Endothelial cell of umbilical vein (primary cell): ENCODE data around the gene GDI2. TPM values are rescaled to one million over a fixed set of nuclear protein-coding genes. Genes with fewer than 3 reads are reported as not detected.

Experiments used
- BruUV-seq: library from RNA; stranded (reverse); fragments of 400-500 nt; replicated peaks from 2 replicates; lab custom pipeline; 2021; lab: Mats Ljungman, UMichigan
- CTCF ChIA-PET: fragments of 300-600, 350-600 bp; sonication (Branson Sonifier 250); formaldehyde crosslinking; loops from one replicate; lab custom pipeline; 2021; ENCODE audit warnings: antibody characterized with exemption, inconsistent platforms; lab: Charles Lee
- POLR2A ChIA-PET: fragments of 300-600, 350-600 bp; sonication (Branson Sonifier 250); formaldehyde crosslinking; loops from one replicate; lab custom pipeline; 2021; ENCODE audit warnings: antibody characterized with exemption, inconsistent platforms; lab: Charles Lee
- DNase-seq: peaks from one replicate; pipeline ENCODE4 v3.0.0-alpha.2; 2011; ENCODE audit warnings: low read depth, low spot score
- FAIRE-seq: peaks from 2 replicates; lab custom pipeline; 2011; peaks lifted over from hg19 to GRCh38; lab: Jason Lieb, UNC
- H2AFZ ChIP-seq: 2 replicates; pipeline ENCODE4 v1.6.0; 2012; ENCODE audit warnings: low read depth, low read length, control low read depth, inconsistent platforms
- H3K27ac ChIP-seq: 2 replicates; pipeline ENCODE4 v1.5.1; 2011; ENCODE audit warnings: low read depth, mild to moderate bottlenecking, control low read depth, low read length, moderate library complexity; ENCODE audit not compliant: insufficient read depth
- H3K27me3 ChIP-seq, 2 experiments: 2 replicates each; pipeline versions ENCODE4 v1.6.0 to v1.6.1; 2011; ENCODE audit warnings: low read length in 2 of 2, mixed read lengths in 1 of 2; ENCODE audit not compliant: control insufficient read depth in 2 of 2, insufficient read depth in 2 of 2
- H3K36me3 ChIP-seq, 2 experiments: 2 replicates in 1 of 2; 3 replicates in 1 of 2; pipeline ENCODE4 v1.5.1; 2011; ENCODE audit warnings: low read length in 2 of 2, mild to moderate bottlenecking in 1 of 2, moderate library complexity in 1 of 2; ENCODE audit not compliant: control insufficient read depth in 2 of 2, insufficient read depth in 2 of 2; ENCODE audit errors: extremely low read depth in 1 of 2
- H3K4me1 ChIP-seq: 3 replicates; pipeline ENCODE4 v1.5.1; 2011; ENCODE audit warnings: mild to moderate bottlenecking, low read length; ENCODE audit not compliant: control insufficient read depth, insufficient read depth; ENCODE audit errors: extremely low read depth
- H3K4me2 ChIP-seq: 2 replicates; pipeline ENCODE4 v1.6.1; 2011; ENCODE audit warnings: low read length, control low read depth, mixed read lengths; ENCODE audit not compliant: insufficient read depth
- H3K4me3 ChIP-seq, 3 experiments: fragments of 200-600 bp in 1 of 3; sonication (generic), shearing (Covaris generic) in 1 of 3; replicated peaks in 1 of 3; 2 replicates each; pipeline ENCODE4 v1.5.1; 2011 to 2016; ENCODE audit warnings: control low read depth in 3 of 3, low read length in 3 of 3, mild to moderate bottlenecking in 2 of 3, inconsistent platforms in 1 of 3, low read depth in 1 of 3, moderate library complexity in 1 of 3; ENCODE audit not compliant: insufficient read depth in 1 of 3
- H3K79me2 ChIP-seq: 2 replicates; pipeline ENCODE4 v1.6.0; 2012; ENCODE audit warnings: low read length, inconsistent platforms; ENCODE audit not compliant: control insufficient read depth, insufficient read depth
- H3K9ac ChIP-seq: replicated peaks from 2 replicates; pipeline ENCODE3; 2011; ENCODE audit warnings: low read length, control low read depth; ENCODE audit not compliant: insufficient read depth; ENCODE audit errors: extremely low read depth
- H3K9me1 ChIP-seq: replicated peaks from 3 replicates; pipeline ENCODE4 v1.6.0; 2011; ENCODE audit warnings: mild to moderate bottlenecking, low read length; ENCODE audit not compliant: control insufficient read depth, insufficient read depth; ENCODE audit errors: extremely low read depth
- H3K9me3 ChIP-seq: replicated peaks from 2 replicates; pipeline ENCODE4 v1.5.1; 2012; ENCODE audit warnings: low read length, inconsistent platforms; ENCODE audit not compliant: control insufficient read depth, insufficient read depth
- H4K20me1 ChIP-seq: replicated peaks from 2 replicates; pipeline ENCODE3; 2011; ENCODE audit warnings: mild to moderate bottlenecking, low read length; ENCODE audit not compliant: control insufficient read depth, insufficient read depth; ENCODE audit errors: extremely low read depth
- EZH2 ChIP-seq: IDR thresholded peaks from 2 replicates; pipeline ENCODE4 v1.6.1; 2012; ENCODE audit warnings: borderline replicate concordance, low read depth, mild to moderate bottlenecking, moderate library complexity, low read length, inconsistent platforms; ENCODE audit not compliant: severe bottlenecking
- FOS ChIP-seq: IDR thresholded peaks from 2 replicates; pipeline ENCODE4 v1.6.1; 2011; ENCODE audit warnings: mild to moderate bottlenecking, low read length, moderate library complexity, borderline replicate concordance; ENCODE audit not compliant: insufficient read depth
- GATA2 ChIP-seq: IDR thresholded peaks from 2 replicates; pipeline ENCODE4 v1.7.0; 2011; ENCODE audit warnings: low read depth, mild to moderate bottlenecking, moderate library complexity, mixed read lengths, low read length; ENCODE audit not compliant: insufficient read length, insufficient read depth
- JUN ChIP-seq: IDR thresholded peaks from 2 replicates; pipeline ENCODE4 v1.6.1; 2011; ENCODE audit warnings: borderline replicate concordance, low read depth; ENCODE audit not compliant: insufficient read length, insufficient read depth
- MYC ChIP-seq: IDR thresholded peaks from one replicate; pipeline ENCODE4 v1.6.1; 2011; ENCODE audit warnings: mild to moderate bottlenecking, low read depth, low read length
- POLR2A ChIP-seq: IDR thresholded peaks from 2 replicates; pipeline ENCODE4 v1.6.1; 2012; ENCODE audit warnings: low read depth, mild to moderate bottlenecking, control low read depth, low read length
- POLR2AphosphoS5 ChIP-seq: IDR thresholded peaks from 2 replicates; pipeline ENCODE4 v1.6.1; 2012; ENCODE audit warnings: low read depth, mild to moderate bottlenecking, control low read depth, low read length, moderate library complexity; ENCODE audit not compliant: insufficient read depth
- dilution Hi-C: fragments of 300-500 bp; cut with MboI; formaldehyde crosslinking; loops from one replicate; pipeline ENCODE4 v1.15.0; 2019; ENCODE audit warnings: low sequenced_read_pairs; ENCODE audit not compliant: extremely low pct_ligation_motif_present
- intact Hi-C: fragments of 100-400 bp; cut with micrococcal nuclease; formaldehyde crosslinking; loops from one replicate; pipeline ENCODE4 v1.10.0; 2022
- polyA plus RNA-seq, 4 experiments: library from polyadenylated mRNA; depleted of rRNA in 3 of 4; stranded (reverse) in 3 of 4; unstranded in 1 of 4; fragments of >200 nt; gene quantifications; 2 replicates each; pipeline versions ENCODE4 v1.2.1 to v1.2.3, GENCODE V29; 2011 to 2012; ENCODE audit warnings: missing spikeins in 1 of 4
- total RNA-seq: library from RNA; stranded (reverse); gene quantifications from 2 replicates; pipeline ENCODE4 v1.2.3, GENCODE V29; 2021
- TF ChIP-seq, protein P1 (sequence below), 2 donors: IDR thresholded peaks; 1 replicate in 1 of 2; 2 replicates in 1 of 2; pipeline ENCODE4 v1.5.1; 2011; ENCODE audit warnings: low read length in 2 of 2, mild to moderate bottlenecking in 2 of 2, moderate library complexity in 2 of 2, control low read depth in 1 of 2, inconsistent platforms in 1 of 2, low read depth in 1 of 2; ENCODE audit not compliant: insufficient read depth in 1 of 2; ENCODE audit errors: extremely low read depth in 1 of 2
- TF ChIP-seq, protein P2 (sequence below): IDR thresholded peaks from 2 replicates; pipeline ENCODE4 v1.6.1; 2011; ENCODE audit not compliant: insufficient read depth, insufficient read length

Gene GDI2
- total and polyA plus RNA-seq, 2 donors (not counting 3 experiments of a cell fraction or from before 2014, with no cell fraction given) = 154 to 307 TPM

DNA sequence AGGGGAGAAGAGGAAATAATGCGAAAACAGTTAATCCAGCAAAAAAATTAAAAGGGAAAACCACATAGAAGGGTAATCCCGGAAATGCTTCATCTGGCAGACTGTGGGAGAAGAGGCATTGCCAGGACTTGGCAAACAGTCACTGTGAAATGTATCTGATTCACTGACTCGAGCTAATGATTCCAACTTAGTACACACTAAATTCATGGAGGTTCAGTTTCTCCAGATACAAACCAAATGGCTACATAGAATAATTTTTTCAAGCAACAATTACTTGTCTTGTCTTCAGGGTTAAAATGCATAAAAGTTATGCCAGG, 36.4 kb downstream of the GDI2 start:
- TF ChIP-seq FOS (peak; percentile 32), POLR2A (no peak), MYC (no peak)
- TF ChIP-seq, protein P1, sequence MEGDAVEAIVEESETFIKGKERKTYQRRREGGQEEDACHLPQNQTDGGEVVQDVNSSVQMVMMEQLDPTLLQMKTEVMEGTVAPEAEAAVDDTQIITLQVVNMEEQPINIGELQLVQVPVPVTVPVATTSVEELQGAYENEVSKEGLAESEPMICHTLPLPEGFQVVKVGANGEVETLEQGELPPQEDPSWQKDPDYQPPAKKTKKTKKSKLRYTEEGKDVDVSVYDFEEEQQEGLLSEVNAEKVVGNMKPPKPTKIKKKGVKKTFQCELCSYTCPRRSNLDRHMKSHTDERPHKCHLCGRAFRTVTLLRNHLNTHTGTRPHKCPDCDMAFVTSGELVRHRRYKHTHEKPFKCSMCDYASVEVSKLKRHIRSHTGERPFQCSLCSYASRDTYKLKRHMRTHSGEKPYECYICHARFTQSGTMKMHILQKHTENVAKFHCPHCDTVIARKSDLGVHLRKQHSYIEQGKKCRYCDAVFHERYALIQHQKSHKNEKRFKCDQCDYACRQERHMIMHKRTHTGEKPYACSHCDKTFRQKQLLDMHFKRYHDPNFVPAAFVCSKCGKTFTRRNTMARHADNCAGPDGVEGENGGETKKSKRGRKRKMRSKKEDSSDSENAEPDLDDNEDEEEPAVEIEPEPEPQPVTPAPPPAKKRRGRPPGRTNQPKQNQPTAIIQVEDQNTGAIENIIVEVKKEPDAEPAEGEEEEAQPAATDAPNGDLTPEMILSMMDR (IDR thresholded peaks at IDR 0.05; ENCODE audit: extremely low read depth in 1 of 2, insufficient read depth in 1 of 2, low read depth in 1 of 2, low read length in 2 of 2) = no peak
- peaks cover 8% of the 10 kb centered on the region for H3K4me1 ChIP-seq
- no peak overlapping the region for H3K4me2 ChIP-seq
- peaks cover 9 to 12% of the 10 kb centered on the region in 2 experiments for H3K36me3 ChIP-seq
- dilution Hi-C loops (no loop called here), intact Hi-C loops (no loop called here)
- H3K9me1 ChIP-seq = no peaks in the 10 kb centered on the region
- H3K9me3 ChIP-seq = no peaks in the 10 kb centered on the region
- H3K79me2 ChIP-seq = peaks cover 96% of the 10 kb centered on the region
- peak; percentile 48 for FAIRE-seq
- no TSS peak for BruUV-seq
- H3K9ac ChIP-seq = no peak overlapping the region
- peak; percentile 51 for DNase-seq
- H2AFZ ChIP-seq = no peak overlapping the region
- no peaks in the 10 kb centered on the region for H3K27me3 ChIP-seq
- no peak overlapping the region for H3K4me3 ChIP-seq
- H3K27ac ChIP-seq = no peak overlapping the region
- ChIA-PET CTCF (interaction anchor here (1.1 to 1.9 kb wide), 4 partner anchors 11 to 60 kb away, joined by 3 to 4 read pairs (median 4); no protein-coding TSS in a partner anchor), POLR2A (no interaction called here)
- peaks cover 18% of the 10 kb centered on the region for H4K20me1 ChIP-seq

DNA sequence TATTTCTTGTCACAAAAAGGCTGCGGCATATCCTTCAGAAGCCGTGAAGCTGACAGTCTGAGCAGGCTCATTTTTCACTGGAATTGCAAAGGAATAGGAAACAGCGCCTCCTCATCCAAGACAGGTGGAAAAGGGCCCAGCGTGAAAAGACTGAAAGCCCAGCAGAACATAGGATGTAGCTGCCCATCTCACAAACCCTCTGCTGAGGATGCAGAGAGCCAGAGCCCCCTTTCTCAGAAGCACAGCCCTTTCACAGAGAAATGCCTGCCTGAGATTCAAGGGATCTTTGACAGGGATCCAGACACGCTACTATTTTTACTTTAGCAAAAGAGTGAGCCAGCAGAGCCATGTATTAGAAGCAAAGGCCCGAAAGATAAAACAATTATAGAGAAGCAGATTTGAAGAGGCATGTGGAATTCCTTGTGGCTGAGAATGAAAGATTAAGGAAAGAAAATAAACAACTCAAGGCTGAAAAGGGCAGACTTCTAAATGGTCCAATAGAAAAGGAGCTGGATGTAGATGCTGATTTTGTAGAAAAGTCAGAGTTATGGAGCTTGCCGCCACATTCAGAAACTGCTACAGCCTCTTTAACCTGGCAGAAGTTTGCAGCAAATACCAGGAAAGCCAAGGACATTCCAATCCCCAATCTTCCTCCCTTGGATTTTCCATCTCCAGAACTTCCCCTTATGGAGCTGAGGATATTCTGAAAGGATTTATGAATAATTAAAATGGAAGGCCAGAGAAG, 36.9 kb downstream of the GDI2 start:
- peaks cover 8% of the 10 kb centered on the region for H3K4me1 ChIP-seq
- POLR2A ChIA-PET = no interaction called here
- H3K9me1 ChIP-seq = no peaks in the 10 kb centered on the region
- H3K36me3 ChIP-seq = peaks cover 10 to 12% of the 10 kb centered on the region in 2 experiments
- H3K9me3 ChIP-seq = no peaks in the 10 kb centered on the region
- peaks cover 18% of the 10 kb centered on the region for H4K20me1 ChIP-seq
- CTCF ChIA-PET = interaction anchor here (1.1 to 1.9 kb wide), 4 partner anchors 11 to 59 kb away, joined by 3 to 4 read pairs (median 4); no protein-coding TSS in a partner anchor
- DNase-seq = no peak
- FAIRE-seq = no peak
- dilution Hi-C loops = no loop called here
- no TSS peak for BruUV-seq
- TF ChIP-seq FOS (no peak), POLR2AphosphoS5 (no peak), POLR2A (no peak), EZH2 (no peak), JUN (no peak), MYC (no peak), GATA2 (no peak)
- TF ChIP-seq, protein P1 (IDR thresholded peaks at IDR 0.05; ENCODE audit: extremely low read depth in 1 of 2, insufficient read depth in 1 of 2, low read depth in 1 of 2, low read length in 2 of 2) = no peak
- TF ChIP-seq, protein P2, sequence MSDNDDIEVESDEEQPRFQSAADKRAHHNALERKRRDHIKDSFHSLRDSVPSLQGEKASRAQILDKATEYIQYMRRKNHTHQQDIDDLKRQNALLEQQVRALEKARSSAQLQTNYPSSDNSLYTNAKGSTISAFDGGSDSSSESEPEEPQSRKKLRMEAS = no peak
- no peaks in the 10 kb centered on the region for H3K27me3 ChIP-seq
- H3K27ac ChIP-seq = no peak overlapping the region
- intact Hi-C loops = no loop called here
- no peak overlapping the region for H3K9ac ChIP-seq
- no peak overlapping the region for H3K4me3 ChIP-seq
- no peak overlapping the region for H2AFZ ChIP-seq
- peaks cover 93% of the 10 kb centered on the region for H3K79me2 ChIP-seq
- H3K4me2 ChIP-seq = no peak overlapping the region
